ENCODE measurements around the gene TEX19.
"Not testable (repeated sequence)": the region's sequence is repeated elsewhere in the genome, so short reads cannot be mapped to it uniquely, and the experiment has no call there.

The TEX19 gene

DNA sequence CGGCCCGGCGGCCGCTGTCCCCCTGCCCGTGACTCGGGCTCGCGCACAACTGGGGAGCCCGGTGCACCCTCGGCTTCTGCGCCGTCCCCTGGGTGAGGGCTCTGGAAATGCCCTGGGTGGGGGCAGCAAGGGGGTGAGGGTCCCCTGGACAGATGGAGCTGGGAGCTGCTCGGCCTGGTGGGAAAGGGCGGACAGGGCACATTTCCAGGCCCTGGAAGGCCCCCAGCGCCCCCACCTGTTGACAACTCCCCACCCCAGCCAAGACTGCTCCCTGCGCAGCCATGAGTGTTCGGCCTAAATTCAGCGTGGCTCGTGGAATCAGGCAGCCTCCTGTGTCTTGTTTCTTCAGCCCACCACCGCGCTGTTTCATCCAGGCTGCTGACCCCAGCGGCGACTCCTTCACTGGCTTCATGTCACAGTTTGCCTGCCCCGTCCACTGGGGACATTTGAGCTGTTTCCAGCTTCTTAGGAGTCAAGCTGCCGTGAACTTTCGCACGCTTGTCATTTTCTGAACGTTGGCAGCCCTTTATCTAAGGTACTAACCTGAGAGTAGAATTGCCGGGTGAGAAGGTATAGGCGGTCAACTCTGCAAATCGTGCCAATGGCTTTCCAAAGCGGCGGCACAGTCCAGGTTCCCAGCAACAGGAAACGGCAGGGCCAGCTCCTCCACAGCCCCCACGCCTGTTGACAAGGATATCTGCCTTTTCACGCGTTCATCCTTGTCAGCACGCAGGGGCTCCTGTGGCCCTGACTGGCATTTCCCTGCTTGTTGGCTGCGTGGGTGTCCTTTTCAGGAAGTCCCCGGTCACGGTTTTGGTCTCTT is 13.4 kb downstream of the TEX19 start:
- H3K36me3 ChIP-seq (ENCODE audit: control insufficient read depth in 2 of 2, insufficient read depth in 2 of 2, low read length in 2 of 2): no peaks in the 10 kb centered on the region
- no peak overlapping the region for H3K4me3 ChIP-seq (ENCODE audit: low read length in 2 of 2)
- no peaks in the 10 kb centered on the region for H3K9me3 ChIP-seq (ENCODE audit: control insufficient read depth in 2 of 2, low read length in 2 of 2)
- no peak overlapping the region for H3K9ac ChIP-seq (ENCODE audit: low read depth in 1 of 2, low read length in 2 of 2)
- H3K27me3 ChIP-seq (ENCODE audit: control insufficient read depth in 2 of 2, insufficient read depth in 2 of 2, low read length in 2 of 2): peaks cover 23 to 43% of the 10 kb centered on the region in 2 donors
- H3K4me1 ChIP-seq (ENCODE audit: control insufficient read depth in 2 of 2, insufficient read depth in 2 of 2, low read length in 2 of 2): peaks cover 11 to 12% of the 10 kb centered on the region in 2 donors
- H3K27ac ChIP-seq (ENCODE audit: low read depth in 2 of 2, low read length in 2 of 2): no peak overlapping the region

DNA sequence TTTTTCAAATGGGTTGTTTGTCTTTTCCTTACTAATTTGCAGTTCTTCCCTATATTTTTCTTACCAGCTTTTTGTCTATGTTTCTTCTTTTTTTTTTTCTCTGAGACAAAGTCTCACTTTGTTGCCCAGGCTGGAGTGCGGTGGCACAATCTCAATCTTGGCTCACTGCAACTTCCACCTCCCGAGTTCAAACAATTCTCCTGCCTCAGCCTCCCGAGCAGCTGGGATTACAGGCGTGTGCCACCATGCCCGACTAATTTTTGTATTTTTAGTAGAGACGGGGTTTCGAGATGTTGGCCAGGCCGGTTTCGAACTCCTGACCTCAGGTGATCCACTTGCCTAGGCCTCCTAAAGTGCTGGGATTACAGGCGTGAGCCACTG is 14.0 kb downstream of the TEX19 start:
- H3K4me3 ChIP-seq (ENCODE audit: low read length in 2 of 2); H3K36me3 ChIP-seq (ENCODE audit: control insufficient read depth in 2 of 2, insufficient read depth in 2 of 2, low read length in 2 of 2); H3K9ac ChIP-seq (ENCODE audit: low read depth in 1 of 2, low read length in 2 of 2); H3K27ac ChIP-seq (ENCODE audit: low read depth in 2 of 2, low read length in 2 of 2); H3K9me3 ChIP-seq (ENCODE audit: control insufficient read depth in 2 of 2, low read length in 2 of 2): not testable (repeated sequence)
- Histone ChIP-seq H3K27me3 (ENCODE audit: control insufficient read depth in 2 of 2, insufficient read depth in 2 of 2, low read length in 2 of 2) (peaks cover 23 to 43% of the 10 kb centered on the region in 2 donors), H3K4me1 (ENCODE audit: control insufficient read depth in 2 of 2, insufficient read depth in 2 of 2, low read length in 2 of 2) (peaks cover 11 to 12% of the 10 kb centered on the region in 2 donors)

DNA sequence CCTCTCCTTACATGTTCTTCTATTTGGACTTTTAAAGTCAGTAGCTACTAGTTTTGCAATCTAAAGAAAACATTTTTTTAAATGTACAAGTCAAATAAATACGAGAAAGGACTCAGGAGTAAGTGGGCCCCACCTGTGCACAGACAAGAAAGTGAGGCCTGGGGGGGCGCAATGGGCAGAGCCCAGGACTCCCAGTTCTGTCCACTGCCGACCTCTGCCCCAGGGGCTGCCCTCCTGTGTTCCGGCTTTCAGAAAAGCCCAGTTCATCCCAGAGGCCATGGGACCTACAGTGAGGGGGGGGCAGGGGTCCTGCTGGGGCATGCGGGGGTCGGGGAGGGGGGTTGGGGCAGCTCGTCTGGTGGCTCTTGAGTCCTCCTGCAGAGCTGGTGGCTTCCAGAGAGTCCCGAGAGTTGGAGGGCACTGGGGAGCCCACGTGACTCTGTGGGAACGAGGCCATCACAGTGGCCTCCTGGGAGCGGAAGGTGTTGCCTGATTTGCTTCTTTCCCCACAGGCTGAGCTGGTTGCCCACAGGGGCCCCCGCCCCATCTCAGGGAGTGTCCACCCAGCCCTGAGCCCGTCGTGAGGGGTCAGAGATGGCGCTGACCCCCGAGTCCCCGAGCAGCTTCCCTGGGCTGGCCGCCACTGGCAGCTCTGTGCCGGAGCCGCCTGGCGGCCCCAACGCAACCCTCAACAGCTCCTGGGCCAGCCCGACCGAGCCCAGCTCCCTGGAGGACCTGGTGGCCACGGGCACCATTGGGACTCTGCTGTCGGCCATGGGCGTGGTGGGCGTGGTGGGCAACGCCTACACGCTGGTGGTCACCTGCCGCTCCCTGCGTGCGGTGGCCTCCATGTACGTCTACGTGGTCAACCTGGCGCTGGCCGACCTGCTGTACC is 14.9 kb downstream of the TEX19 start:
- no peaks in the 10 kb centered on the region for H3K9me3 ChIP-seq (ENCODE audit: control insufficient read depth in 2 of 2, low read length in 2 of 2)
- peaks cover 25 to 46% of the 10 kb centered on the region in 2 donors for H3K27me3 ChIP-seq (ENCODE audit: control insufficient read depth in 2 of 2, insufficient read depth in 2 of 2, low read length in 2 of 2)
- H3K27ac ChIP-seq (ENCODE audit: low read depth in 2 of 2, low read length in 2 of 2): no peak overlapping the region
- H3K4me1 ChIP-seq (ENCODE audit: control insufficient read depth in 2 of 2, insufficient read depth in 2 of 2, low read length in 2 of 2): peaks cover 11 to 12% of the 10 kb centered on the region in 2 donors
- H3K36me3 ChIP-seq (ENCODE audit: control insufficient read depth in 2 of 2, insufficient read depth in 2 of 2, low read length in 2 of 2): no peaks in the 10 kb centered on the region
- no peak overlapping the region for H3K9ac ChIP-seq (ENCODE audit: low read depth in 1 of 2, low read length in 2 of 2)
- no peak overlapping the region for H3K4me3 ChIP-seq (ENCODE audit: low read length in 2 of 2)

DNA sequence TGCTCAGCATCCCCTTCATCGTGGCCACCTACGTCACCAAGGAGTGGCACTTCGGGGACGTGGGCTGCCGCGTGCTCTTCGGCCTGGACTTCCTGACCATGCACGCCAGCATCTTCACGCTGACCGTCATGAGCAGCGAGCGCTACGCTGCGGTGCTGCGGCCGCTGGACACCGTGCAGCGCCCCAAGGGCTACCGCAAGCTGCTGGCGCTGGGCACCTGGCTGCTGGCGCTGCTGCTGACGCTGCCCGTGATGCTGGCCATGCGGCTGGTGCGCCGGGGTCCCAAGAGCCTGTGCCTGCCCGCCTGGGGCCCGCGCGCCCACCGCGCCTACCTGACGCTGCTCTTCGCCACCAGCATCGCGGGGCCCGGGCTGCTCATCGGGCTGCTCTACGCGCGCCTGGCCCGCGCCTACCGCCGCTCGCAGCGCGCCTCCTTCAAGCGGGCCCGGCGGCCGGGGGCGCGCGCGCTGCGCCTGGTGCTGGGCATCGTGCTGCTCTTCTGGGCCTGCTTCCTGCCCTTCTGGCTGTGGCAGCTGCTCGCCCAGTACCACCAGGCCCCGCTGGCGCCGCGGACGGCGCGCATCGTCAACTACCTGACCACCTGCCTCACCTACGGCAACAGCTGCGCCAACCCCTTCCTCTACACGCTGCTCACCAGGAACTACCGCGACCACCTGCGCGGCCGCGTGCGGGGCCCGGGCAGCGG is 15.7 kb downstream of the TEX19 start:
- no peaks in the 10 kb centered on the region for H3K9me3 ChIP-seq (ENCODE audit: control insufficient read depth in 2 of 2, low read length in 2 of 2)
- no peak overlapping the region for H3K9ac ChIP-seq (ENCODE audit: low read depth in 1 of 2, low read length in 2 of 2)
- H3K27ac ChIP-seq (ENCODE audit: low read depth in 2 of 2, low read length in 2 of 2): no peak overlapping the region
- H3K4me1 ChIP-seq (ENCODE audit: control insufficient read depth in 2 of 2, insufficient read depth in 2 of 2, low read length in 2 of 2): peaks cover 11 to 12% of the 10 kb centered on the region in 2 donors
- H3K36me3 ChIP-seq (ENCODE audit: control insufficient read depth in 2 of 2, insufficient read depth in 2 of 2, low read length in 2 of 2): no peaks in the 10 kb centered on the region
- H3K4me3 ChIP-seq (ENCODE audit: low read length in 2 of 2): no peak overlapping the region
- peaks cover 25 to 45% of the 10 kb centered on the region in 2 donors for H3K27me3 ChIP-seq (ENCODE audit: control insufficient read depth in 2 of 2, insufficient read depth in 2 of 2, low read length in 2 of 2)

DNA sequence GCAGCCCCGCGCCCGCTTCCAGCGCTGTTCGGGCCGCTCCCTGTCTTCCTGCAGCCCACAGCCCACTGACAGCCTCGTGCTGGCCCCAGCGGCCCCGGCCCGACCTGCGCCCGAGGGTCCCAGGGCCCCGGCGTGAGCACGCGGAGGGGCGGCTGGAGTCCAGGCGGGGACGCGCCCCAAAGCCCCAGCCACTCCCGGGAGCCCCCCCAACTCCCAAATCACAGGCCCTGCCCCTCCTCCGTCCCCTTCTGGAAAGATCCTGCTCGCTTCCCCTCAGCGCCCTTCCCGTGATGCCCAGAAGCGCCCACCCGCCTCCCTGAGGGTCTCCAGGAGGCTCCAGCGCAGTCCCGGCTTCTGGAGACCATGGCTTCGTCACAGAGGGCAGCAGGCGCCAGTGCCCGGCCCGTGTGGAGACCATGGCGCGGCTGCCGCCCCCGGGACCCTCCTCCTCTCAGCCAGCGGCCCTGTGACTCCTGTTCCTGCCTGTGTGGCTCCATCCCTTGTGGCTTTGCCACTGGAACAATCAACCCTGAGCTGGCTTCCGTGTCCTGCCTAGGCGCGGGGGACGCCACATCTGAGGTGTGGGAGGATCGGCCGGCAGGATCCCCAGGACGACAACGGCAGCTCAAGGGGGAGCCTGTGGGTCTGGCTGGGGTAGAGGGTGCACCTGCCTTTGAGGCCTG is 16.5 kb downstream of the TEX19 start:
- H3K9ac ChIP-seq (ENCODE audit: low read depth in 1 of 2, low read length in 2 of 2): no peak overlapping the region

DNA sequence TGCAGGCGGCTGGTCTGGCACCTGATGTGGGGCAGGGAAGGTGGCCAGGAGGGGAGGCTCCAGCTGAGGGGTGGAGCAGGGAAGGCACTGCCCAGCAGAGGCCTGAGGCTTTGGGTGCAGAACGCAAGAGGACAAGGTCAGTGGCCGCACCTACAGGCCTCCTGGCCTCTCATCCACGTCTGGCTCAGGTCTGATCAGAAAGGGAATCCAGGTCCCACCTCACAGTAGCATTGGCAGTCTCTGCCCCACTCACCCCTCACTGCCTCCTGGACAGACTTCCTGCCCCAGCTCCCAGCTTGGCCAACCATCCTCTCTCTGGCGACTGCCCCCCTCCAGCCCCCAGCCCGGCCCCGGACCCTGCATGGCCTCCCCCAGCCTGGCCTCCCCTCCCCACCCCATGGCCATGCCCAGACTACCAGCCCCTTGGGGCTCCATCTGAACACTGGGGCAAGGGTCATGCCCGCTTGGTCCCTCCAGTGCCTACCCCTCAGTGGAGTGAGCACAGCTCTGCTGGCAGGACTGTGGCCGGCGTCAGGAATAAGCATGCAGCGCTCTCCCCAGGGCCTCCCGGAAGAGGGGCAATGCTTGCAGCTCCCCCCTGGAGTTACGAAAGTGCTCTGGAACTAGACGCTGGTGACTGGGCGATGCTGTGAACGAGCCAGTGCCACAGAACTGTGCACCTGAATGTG is 17.1 kb downstream of the TEX19 start:
- peaks cover 22 to 34% of the 10 kb centered on the region in 2 donors for H3K27me3 ChIP-seq (ENCODE audit: control insufficient read depth in 2 of 2, insufficient read depth in 2 of 2, low read length in 2 of 2)
- H3K4me1 ChIP-seq (ENCODE audit: control insufficient read depth in 2 of 2, insufficient read depth in 2 of 2, low read length in 2 of 2): peaks cover 3 to 6% of the 10 kb centered on the region in 2 donors
- H3K27ac ChIP-seq (ENCODE audit: low read depth in 2 of 2, low read length in 2 of 2): no peak overlapping the region
- H3K4me3 ChIP-seq (ENCODE audit: low read length in 2 of 2): no peak overlapping the region
- H3K9ac ChIP-seq (ENCODE audit: low read depth in 1 of 2, low read length in 2 of 2): no peak overlapping the region
- H3K9me3 ChIP-seq (ENCODE audit: control insufficient read depth in 2 of 2, low read length in 2 of 2): no peaks in the 10 kb centered on the region
- no peaks in the 10 kb centered on the region for H3K36me3 ChIP-seq (ENCODE audit: control insufficient read depth in 2 of 2, insufficient read depth in 2 of 2, low read length in 2 of 2)

More for the DNA sequence above, 16.5 kb downstream of the TEX19 start:
- Histone ChIP-seq H3K4me3 (ENCODE audit: low read length in 2 of 2) (no peak overlapping the region), H3K27me3 (ENCODE audit: control insufficient read depth in 2 of 2, insufficient read depth in 2 of 2, low read length in 2 of 2) (peaks cover 22 to 41% of the 10 kb centered on the region in 2 donors), H3K36me3 (ENCODE audit: control insufficient read depth in 2 of 2, insufficient read depth in 2 of 2, low read length in 2 of 2) (no peaks in the 10 kb centered on the region), H3K4me1 (ENCODE audit: control insufficient read depth in 2 of 2, insufficient read depth in 2 of 2, low read length in 2 of 2) (peaks cover 10 to 12% of the 10 kb centered on the region in 2 donors), H3K27ac (ENCODE audit: low read depth in 2 of 2, low read length in 2 of 2) (no peak overlapping the region), H3K9me3 (ENCODE audit: control insufficient read depth in 2 of 2, low read length in 2 of 2) (no peaks in the 10 kb centered on the region)

DNA sequence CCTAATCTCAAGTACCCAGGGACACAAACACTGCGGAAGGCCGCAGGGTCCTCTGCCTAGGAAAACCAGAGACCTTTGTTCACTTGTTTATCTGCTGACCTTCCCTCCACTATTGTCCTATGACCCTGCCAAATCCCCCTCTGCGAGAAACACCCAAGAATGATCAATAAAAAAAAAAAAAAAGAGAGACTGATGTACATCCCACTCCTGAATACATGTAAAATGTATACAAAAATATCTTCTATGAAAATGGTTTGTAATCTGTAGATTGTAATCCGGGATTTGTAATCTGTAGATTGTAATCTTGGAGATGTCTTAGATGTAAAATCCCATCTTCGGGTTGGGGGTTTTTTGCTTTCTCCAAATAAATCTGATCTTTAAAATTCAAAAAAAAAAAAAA is 18.2 kb downstream of the TEX19 start:
- H3K27ac ChIP-seq (ENCODE audit: low read depth in 2 of 2, low read length in 2 of 2); H3K36me3 ChIP-seq (ENCODE audit: control insufficient read depth in 2 of 2, insufficient read depth in 2 of 2, low read length in 2 of 2); H3K4me3 ChIP-seq (ENCODE audit: low read length in 2 of 2); H3K4me1 ChIP-seq (ENCODE audit: control insufficient read depth in 2 of 2, insufficient read depth in 2 of 2, low read length in 2 of 2); H3K9me3 ChIP-seq (ENCODE audit: control insufficient read depth in 2 of 2, low read length in 2 of 2); H3K9ac ChIP-seq (ENCODE audit: low read depth in 1 of 2, low read length in 2 of 2): not testable (repeated sequence)
- H3K27me3 ChIP-seq (ENCODE audit: control insufficient read depth in 2 of 2, insufficient read depth in 2 of 2, low read length in 2 of 2): peaks cover 22 to 33% of the 10 kb centered on the region in 2 donors

DNA sequence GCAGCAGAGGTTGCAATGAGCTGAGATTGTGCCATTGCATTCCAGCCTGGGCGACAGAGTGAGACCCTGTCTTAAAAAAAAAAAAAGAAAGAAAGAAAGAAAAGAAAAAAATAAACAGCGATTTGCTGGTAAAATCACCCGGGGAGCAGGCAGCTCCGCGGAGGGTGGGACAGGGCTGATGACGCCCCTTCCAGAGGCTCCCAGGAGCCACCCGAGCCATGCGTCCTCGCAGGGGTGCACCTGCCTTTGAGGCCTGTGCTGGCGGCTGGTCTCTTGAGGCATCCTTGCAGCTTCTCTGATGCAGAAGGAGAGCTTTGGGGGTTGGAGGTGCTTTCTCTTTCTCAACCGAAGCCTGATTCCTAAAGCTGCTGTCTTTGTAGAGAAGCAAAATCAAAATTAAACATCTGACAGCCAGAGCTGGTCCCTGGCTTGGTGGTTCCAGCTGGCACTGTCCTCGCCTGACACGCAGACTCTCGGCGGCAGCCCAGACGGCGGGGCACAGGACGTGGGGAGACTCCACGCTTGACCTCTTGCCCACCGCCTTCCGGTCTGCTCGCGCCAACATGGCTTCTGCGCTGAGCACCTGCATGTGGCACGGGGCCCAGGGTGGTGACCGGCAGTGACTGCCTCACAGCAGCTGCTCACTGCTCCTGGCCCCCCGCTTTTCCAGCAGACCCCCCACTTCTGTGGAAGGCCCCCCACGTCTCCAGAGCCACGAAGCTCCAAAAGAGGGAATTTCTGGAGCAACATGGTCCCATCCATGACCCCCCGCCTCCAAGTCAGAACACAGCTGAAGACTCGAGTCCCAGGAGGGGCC is 19.1 kb downstream of the TEX19 start:
- no peak overlapping the region for H3K9ac ChIP-seq (ENCODE audit: low read depth in 1 of 2, low read length in 2 of 2)
- H3K27ac ChIP-seq (ENCODE audit: low read depth in 2 of 2, low read length in 2 of 2): no peak overlapping the region
- no peak overlapping the region for H3K4me3 ChIP-seq (ENCODE audit: low read length in 2 of 2)
- no peaks in the 10 kb centered on the region for H3K9me3 ChIP-seq (ENCODE audit: control insufficient read depth in 2 of 2, low read length in 2 of 2)
- peaks cover 16 to 26% of the 10 kb centered on the region in 2 donors for H3K27me3 ChIP-seq (ENCODE audit: control insufficient read depth in 2 of 2, insufficient read depth in 2 of 2, low read length in 2 of 2)
- H3K36me3 ChIP-seq (ENCODE audit: control insufficient read depth in 2 of 2, insufficient read depth in 2 of 2, low read length in 2 of 2): no peaks in the 10 kb centered on the region
- peaks cover 0 to 5% of the 10 kb centered on the region in 2 donors for H3K4me1 ChIP-seq (ENCODE audit: control insufficient read depth in 2 of 2, insufficient read depth in 2 of 2, low read length in 2 of 2)

DNA sequence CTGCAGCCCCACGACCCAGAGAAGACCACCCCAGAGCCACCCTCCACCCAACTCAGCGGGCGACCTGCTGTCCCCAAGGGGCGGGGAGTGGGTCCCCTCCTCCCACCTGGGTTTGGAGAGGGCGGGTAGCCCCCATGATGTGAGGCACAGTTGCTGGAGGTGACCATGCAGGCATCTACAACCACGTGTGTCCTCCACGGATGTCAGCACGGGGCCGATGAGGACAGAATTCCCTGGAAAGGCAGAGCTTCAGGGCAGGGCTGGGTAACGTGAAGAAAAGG is 19.6 kb downstream of the TEX19 start:
- H3K27me3 ChIP-seq (ENCODE audit: control insufficient read depth in 2 of 2, insufficient read depth in 2 of 2, low read length in 2 of 2): peaks cover 14 to 21% of the 10 kb centered on the region in 2 donors

More for the DNA sequence above, 19.6 kb downstream of the TEX19 start:
- Histone ChIP-seq H3K4me1 (ENCODE audit: control insufficient read depth in 2 of 2, insufficient read depth in 2 of 2, low read length in 2 of 2) (peaks cover 0 to 5% of the 10 kb centered on the region in 2 donors), H3K4me3 (ENCODE audit: low read length in 2 of 2) (no peak overlapping the region), H3K27ac (ENCODE audit: low read depth in 2 of 2, low read length in 2 of 2) (no peak overlapping the region), H3K9ac (ENCODE audit: low read depth in 1 of 2, low read length in 2 of 2) (no peak overlapping the region), H3K36me3 (ENCODE audit: control insufficient read depth in 2 of 2, insufficient read depth in 2 of 2, low read length in 2 of 2) (no peaks in the 10 kb centered on the region), H3K9me3 (ENCODE audit: control insufficient read depth in 2 of 2, low read length in 2 of 2) (no peaks in the 10 kb centered on the region)
